Uterus (tissue), 4 donors: Measurements from ENCODE around the gene SHC1. TPM values are rescaled to one million over a fixed set of nuclear protein-coding genes. Genes with fewer than 3 reads are reported as not detected.

Source experiments
- DNase-seq, 2 donors: peaks; one replicate each; pipeline ENCODE4 v3.0.0-alpha.2; 2019 to 2020
- H3K27ac ChIP-seq, 2 donors: fragments of 200-600 bp; sonication (generic); 1 replicate in 1 of 2; 2 replicates in 1 of 2; pipeline ENCODE4 v1.5.1; 2016 to 2018
- H3K27me3 ChIP-seq, 2 donors: fragments of 200-600 bp; sonication (generic); one replicate each; pipeline ENCODE4 v1.5.1; 2018 to 2019; ENCODE audit warnings: control low read depth in 1 of 2
- H3K36me3 ChIP-seq, 2 donors: fragments of 200-600 bp; sonication (generic); one replicate each; pipeline ENCODE4 v1.5.1; 2019; ENCODE audit warnings: control low read depth in 1 of 2
- H3K4me1 ChIP-seq, 2 donors: fragments of 200-600 bp; sonication (generic); one replicate each; pipeline ENCODE4 v1.5.1; 2018 to 2019; ENCODE audit warnings: control low read depth in 1 of 2
- H3K4me3 ChIP-seq, 2 donors: fragments of 200-600 bp; sonication (generic); 1 replicate in 1 of 2; 2 replicates in 1 of 2; pipeline ENCODE4 v1.5.1; 2018 to 2019; ENCODE audit warnings: mild to moderate bottlenecking in 1 of 2
- H3K9me3 ChIP-seq, 2 donors: fragments of 200-600 bp; sonication (generic); one replicate each; pipeline ENCODE4 v1.5.1; 2019; ENCODE audit warnings: control low read depth in 1 of 2
- CTCF ChIP-seq, 4 experiments: fragments of 200-600 bp in 2 of 4; fragments of 450-650 bp in 2 of 4; sonication (generic) in 2 of 4; IDR thresholded peaks; one replicate each; pipeline ENCODE4 v1.5.1; 2016 to 2019; ENCODE audit warnings: antibody characterized with exemption in 4 of 4, mild to moderate bottlenecking in 2 of 4, moderate library complexity in 1 of 4
- POLR2A ChIP-seq, 2 donors: fragments of 450-650 bp; IDR thresholded peaks; one replicate each; pipeline ENCODE4 v1.6.1; 2016; ENCODE audit warnings: antibody characterized with exemption in 2 of 2, mild to moderate bottlenecking in 1 of 2, moderate library complexity in 1 of 2
- intact Hi-C: fragments of 100-400 bp; cut with DNase I; formaldehyde crosslinking; loops from one replicate; pipeline ENCODE4 v1.15.1; 2023; ENCODE audit warnings: low total_unique reads
- microRNA-seq: library from miRNA; unstranded; fragments of <30 nt; microRNA quantifications from one replicate; pipeline ENCODE4, GENCODE V29; 2016; ENCODE audit warnings: borderline microRNAs expressed, borderline replicate concordance
- small RNA-seq: library from RNA; depleted of rRNA; stranded (forward); fragments of <200 nt; gene quantifications from one replicate; pipeline ENCODE3, GENCODE V24; 2016
- total RNA-seq, 4 donors: library from RNA; depleted of rRNA in 3 of 4; stranded (reverse); fragments of >200 nt in 3 of 4; gene quantifications; one replicate each; pipeline versions ENCODE4 v1.1.0 to v1.2.4, GENCODE V29; 2014 to 2023
- donor health status: DM: yes; HTN: yes; CAD: no.

SHC1 gene
- total RNA-seq, 4 donors from 2014 or later: 93.5 to 149 (median 101) TPM

GRCh38 chr1:154925335-154926170 is 45.0 kb downstream of the SHC1 start:
- Histone ChIP-seq H3K4me1 (no peaks in the 10 kb centered on the region), H3K27me3 (no peaks in the 10 kb centered on the region), H3K9me3 (no peaks in the 10 kb centered on the region), H3K36me3 (no peaks in the 10 kb centered on the region), H3K27ac (no peak overlapping the region), H3K4me3 (no peak overlapping the region)
- TF ChIP-seq CTCF (IDR thresholded peaks at IDR 0.05) (no peak), POLR2A (IDR thresholded peaks at IDR 0.05) (no peak)
- DNase-seq: no peak
- intact Hi-C loops: no loop called here

GRCh38 chr1:154923695-154924094 is 46.9 kb downstream of the SHC1 start:
- no peak overlapping the region for H3K4me3 ChIP-seq
- no peak overlapping the region for H3K27ac ChIP-seq
- H3K4me1 ChIP-seq: no peaks in the 10 kb centered on the region
- intact Hi-C loops: no loop called here
- H3K36me3 ChIP-seq: no peaks in the 10 kb centered on the region
- TF ChIP-seq CTCF (IDR thresholded peaks at IDR 0.05) (no peak), POLR2A (IDR thresholded peaks at IDR 0.05) (no peak)
- no peaks in the 10 kb centered on the region for H3K9me3 ChIP-seq
- no peaks in the 10 kb centered on the region for H3K27me3 ChIP-seq
- DNase-seq: no peak

- Histone ChIP-seq H3K9me3 (no peaks in the 10 kb centered on the region), H3K4me1 (no peaks in the 10 kb centered on the region), H3K4me3 (no peak overlapping the region), H3K27me3 (no peaks in the 10 kb centered on the region), H3K27ac (no peak overlapping the region), H3K36me3 (no peaks in the 10 kb centered on the region)
- DNase-seq: no peak
- TF ChIP-seq CTCF (IDR thresholded peaks at IDR 0.05) (no peak), POLR2A (IDR thresholded peaks at IDR 0.05) (no peak)
- intact Hi-C loops: no loop called here
Measured at GRCh38 chr1:154913273-154913672, 57.3 kb downstream of the SHC1 start.

- Histone ChIP-seq H3K9me3 (no peaks in the 10 kb centered on the region), H3K27me3 (no peaks in the 10 kb centered on the region), H3K27ac (no peak overlapping the region), H3K4me1 (no peaks in the 10 kb centered on the region), H3K4me3 (no peak overlapping the region), H3K36me3 (no peaks in the 10 kb centered on the region)
- TF ChIP-seq CTCF (IDR thresholded peaks at IDR 0.05) (no peak), POLR2A (IDR thresholded peaks at IDR 0.05) (no peak)
- intact Hi-C loops: no loop called here
- no peak for DNase-seq
Measured at GRCh38 chr1:154912755-154913154, 57.8 kb downstream of the SHC1 start.

Small RNA genes within 50 kb of the gene (microRNA-seq; reads per million reads assigned to microRNA genes)
- not detected for gene MIR4258

Small RNA genes within 50 kb of the gene (small RNA-seq; reads per million reads assigned to genes)
- gene MIR4258 (not detected), gene RF00017 (not detected)

Other genes with a start within 250 kb of the SHC1 start
- 10 to 100 TPM in 3 of 4 donors, 1 to 10 TPM in 1; 7.1 to 35.5 (median 12.1) TPM for gene KCNN3, start 100.5 kb downstream of the SHC1 start, total RNA-seq
- 10 to 100 TPM in 1 of 4 donors, 1 to 10 TPM in 3; 2.6 to 21.2 (median 6.4) TPM for gene PMVK, start 34.0 kb downstream of the SHC1 start, total RNA-seq
- 100 to 1,000 TPM in 1 of 4 donors, 10 to 100 TPM in 3; 34.4 to 151 (median 88.6) TPM for gene PBXIP1, start 14.6 kb downstream of the SHC1 start, total RNA-seq
- 10 to 100 TPM in 3 of 4 donors, 1 to 10 TPM in 1; 10.0 to 36.4 (median 15.9) TPM for gene PYGO2, start 9.0 kb downstream of the SHC1 start, total RNA-seq
- 10 to 100 TPM; 14.1 to 52.7 (median 22.8) TPM for gene CKS1B, start 3.9 kb upstream of the SHC1 start, total RNA-seq
- 10 to 100 TPM; 12.6 to 33.8 (median 20.7) TPM for gene FLAD1, start 12.6 kb upstream of the SHC1 start, total RNA-seq
- gene LENEP, start 22.8 kb upstream of the SHC1 start, total RNA-seq: under 1 TPM in 1 of 4 donors, not detected in 3; 0.83 TPM
- 10 to 100 TPM in 2 of 4 donors, 1 to 10 TPM in 2; 3.8 to 53.4 (median 11.9) TPM for gene ZBTB7B, start 32.1 kb upstream of the SHC1 start, total RNA-seq
- gene DCST2, start 63.0 kb upstream of the SHC1 start, total RNA-seq: 1 to 10 TPM in 1 of 4 donors, under 1 TPM in 1, not detected in 2; 0.07 to 1.6 TPM
- gene DCST1, start 63.1 kb upstream of the SHC1 start, total RNA-seq: 1 to 10 TPM in 2 of 4 donors, not detected in 2; 1.1 to 3.5 TPM
- 100 to 1,000 TPM in 3 of 4 donors, 10 to 100 TPM in 1; 58.6 to 270 (median 153) TPM for gene ADAM15, start 80.6 kb upstream of the SHC1 start, total RNA-seq
- 1 to 10 TPM in 2 of 4 donors, not detected in 2; 8.0 to 8.4 TPM for gene EFNA4, start 93.0 kb upstream of the SHC1 start, total RNA-seq
- 1 to 10 TPM in 3 of 4 donors, not detected in 1; 3.2 to 7.6 (median 3.3) TPM for gene EFNA3, start 108.1 kb upstream of the SHC1 start, total RNA-seq
- 10 to 100 TPM; 22.3 to 58.5 (median 36.5) TPM for gene EFNA1, start 157.1 kb upstream of the SHC1 start, total RNA-seq
- 10 to 100 TPM in 3 of 4 donors, under 1 TPM in 1; 0.26 to 24.0 (median 21.8) TPM for gene SLC50A1, start 165.1 kb upstream of the SHC1 start, total RNA-seq
- gene DPM3, start 169.8 kb upstream of the SHC1 start, total RNA-seq: 10 to 100 TPM; 36.1 to 94.4 (median 85.4) TPM
- gene KRTCAP2, start 202.6 kb upstream of the SHC1 start, total RNA-seq: 100 to 1,000 TPM in 1 of 4 donors, 10 to 100 TPM in 2, 1 to 10 TPM in 1; 1.5 to 200 (median 62.5) TPM
- 1 to 10 TPM in 3 of 4 donors, under 1 TPM in 1; 0.26 to 4.6 (median 2.5) TPM for gene TRIM46, start 203.1 kb upstream of the SHC1 start, total RNA-seq
- gene THBS3, start 237.2 kb upstream of the SHC1 start, total RNA-seq: 100 to 1,000 TPM in 1 of 4 donors, 10 to 100 TPM in 3; 11.8 to 101 (median 38.3) TPM
- gene MTX1, start 237.9 kb upstream of the SHC1 start, total RNA-seq: 10 to 100 TPM in 3 of 4 donors, 1 to 10 TPM in 1; 9.7 to 62.4 (median 26.0) TPM